H1 (cell line): ENCODE results near the gene GALNT2. TPM values are rescaled to one million over a fixed set of nuclear protein-coding genes. Genes with fewer than 3 reads are reported as not detected.

ENCODE experiments used
- CTBP2 ChIP-seq: IDR thresholded peaks from 2 replicates; pipeline ENCODE4 v1.7.0; 2011; ENCODE audit warnings: borderline replicate concordance, mild to moderate bottlenecking, moderate library complexity, mixed read lengths, low read length; ENCODE audit not compliant: insufficient read depth, insufficient read length
- EP300 ChIP-seq, 2 experiments: IDR thresholded peaks; 1 replicate in 1 of 2; 2 replicates in 1 of 2; pipeline ENCODE4 v1.6.1; 2011 to 2012; ENCODE audit warnings: low read depth in 2 of 2, low read length in 2 of 2, mild to moderate bottlenecking in 2 of 2, borderline replicate concordance in 1 of 2, inconsistent platforms in 1 of 2, moderate library complexity in 1 of 2
- EZH2 ChIP-seq: fragments of 200-600 bp; sonication (generic); IDR thresholded peaks from 2 replicates; pipeline ENCODE4 v1.7.1; 2012; ENCODE audit warnings: low read depth, mild to moderate bottlenecking, moderate library complexity, low read length, inconsistent platforms; ENCODE audit not compliant: severe bottlenecking
- JUN ChIP-seq: IDR thresholded peaks from 2 replicates; pipeline ENCODE4 v1.6.1; 2011; ENCODE audit warnings: low read depth, mild to moderate bottlenecking, improper control_type of control experiment, low read length
- KDM1A ChIP-seq: fragments of 200-600, 300-600 bp; sonication (generic); IDR thresholded peaks from 2 replicates; pipeline ENCODE4 v1.7.1; 2016; ENCODE audit warnings: mild to moderate bottlenecking, low read length, borderline replicate concordance
- KDM5A ChIP-seq: fragments of 200-600 bp; IDR thresholded peaks from 2 replicates; pipeline ENCODE4 v1.7.1; 2012; ENCODE audit warnings: mild to moderate bottlenecking, low read length, inconsistent platforms, mixed read lengths
- RAD21 ChIP-seq, 2 experiments: IDR thresholded peaks in 1 of 2; conservative IDR thresholded peaks in 1 of 2; 2 replicates each; pipeline ENCODE4 v1.6.1; 2011; ENCODE audit warnings: low read depth in 2 of 2, low read length in 2 of 2, improper control_type of control experiment in 1 of 2, inconsistent platforms in 1 of 2, mild to moderate bottlenecking in 1 of 2, moderate library complexity in 1 of 2
- RBBP5 ChIP-seq: IDR thresholded peaks from 2 replicates; pipeline ENCODE4 v1.7.1; 2012; ENCODE audit warnings: low read depth, mild to moderate bottlenecking, inconsistent platforms, low read length, moderate library complexity, borderline replicate concordance
- SIN3A ChIP-seq, 2 experiments: IDR thresholded peaks in 1 of 2; conservative IDR thresholded peaks in 1 of 2; 2 replicates each; pipeline ENCODE4 v1.6.1; 2011 to 2012; ENCODE audit warnings: low read length in 2 of 2, improper control_type of control experiment in 1 of 2, low read depth in 1 of 2, mild to moderate bottlenecking in 1 of 2
- TBP ChIP-seq: IDR thresholded peaks from 2 replicates; pipeline ENCODE4 v1.6.1; 2011; ENCODE audit warnings: low read depth, low read length, improper control_type of control experiment
- polyA plus RNA-seq, 7 experiments: library from polyadenylated mRNA; depleted of rRNA in 3 of 7; stranded (reverse) in 5 of 7; unstranded in 2 of 7; fragments of >200 nt in 5 of 7; fragments of 200-250 nt in 2 of 7; gene quantifications; 1 replicate in 5 of 7; 2 replicates in 1 of 7; 4 replicates in 1 of 7; pipeline versions ENCODE4 v1.2.1 to v1.2.3, GENCODE V29; 2011 to 2013; ENCODE audit warnings: missing spikeins in 2 of 7, mixed read lengths in 2 of 7
- total RNA-seq: library from RNA; stranded (reverse); fragmentation: NEBNext Ultra II Directional; extraction: Animal tissue kit (Norgen Biotek cat#: 25700); gene quantifications from 2 replicates; pipeline ENCODE4 v1.2.1, GENCODE V29; 2021

The GALNT2 gene
- total and polyA plus RNA-seq, 2 of the 8 experiments (the other 6 are each of a cell fraction or from before 2014, with no cell fraction given), result 34.5 to 75.3 TPM

DNA sequence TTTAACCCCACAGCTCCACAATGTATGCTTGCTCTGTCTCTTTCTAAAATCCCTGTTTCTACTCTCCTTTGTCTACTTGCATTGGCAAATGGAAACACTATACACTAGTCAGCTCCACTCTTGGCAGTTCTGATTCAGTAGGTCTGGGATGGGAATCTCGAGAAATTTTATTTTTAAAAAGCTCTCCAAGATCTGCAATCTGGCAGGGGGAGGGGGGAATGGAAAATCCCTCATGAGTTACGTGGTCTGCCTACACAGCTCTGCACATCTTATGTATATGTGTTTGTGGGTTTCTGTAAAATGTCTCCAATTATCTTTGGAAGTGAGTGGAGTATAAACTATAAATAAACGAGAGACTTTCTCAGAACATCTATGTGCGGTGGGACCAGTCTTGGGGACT is 9.9 kb upstream of the GALNT2 start (continued):
- TF ChIP-seq SIN3A (conservative IDR thresholded peaks at IDR 0.05 in 1 of 2, IDR thresholded peaks at IDR 0.05 in 1 of 2; ENCODE audit: low read depth in 1 of 2, low read length in 2 of 2) (no peak), TBP (no peak), KDM1A (no peak), KDM5A (no peak), CTBP2 (no peak), RAD21 (IDR thresholded peaks at IDR 0.05 in 1 of 2, conservative IDR thresholded peaks at IDR 0.05 in 1 of 2; ENCODE audit: low read depth in 2 of 2, low read length in 2 of 2) (no peak), JUN (no peak), RBBP5 (no peak), EZH2 (no peak), EP300 (IDR thresholded peaks at IDR 0.05; ENCODE audit: borderline replicate concordance in 1 of 2, low read depth in 2 of 2, low read length in 2 of 2) (no peak)
